Sigmoid colon (tissue), 4 donors: Measurements from ENCODE around the gene CCDC136.

Source experiments
- CTCF ChIP-seq, 4 experiments: fragments of 450-650 bp in 3 of 4; fragments of 200-600 bp in 1 of 4; IDR thresholded peaks; one replicate each; pipeline ENCODE4 v1.5.1; 2016 to 2019; ENCODE audit warnings: antibody characterized with exemption in 4 of 4, mild to moderate bottlenecking in 3 of 4, moderate library complexity in 2 of 4
- POLR2A ChIP-seq, 2 donors: fragments of 450-650 bp; IDR thresholded peaks; one replicate each; pipeline ENCODE4 v1.6.1; 2016; ENCODE audit warnings: antibody characterized with exemption in 2 of 2, mild to moderate bottlenecking in 2 of 2, moderate library complexity in 2 of 2
- POLR2AphosphoS5 ChIP-seq, 4 donors: sonication (generic); formaldehyde crosslinking; IDR thresholded peaks; one replicate each; pipeline ENCODE4 v1.6.1; 2017; ENCODE audit warnings: antibody characterized with exemption in 4 of 4

GRCh38 chr7:128793181-128793547 is 1.4 kb downstream of the CCDC136 start:
- TF ChIP-seq CTCF (IDR thresholded peaks at IDR 0.05) = no peak
- no peak for TF ChIP-seq POLR2AphosphoS5 (IDR thresholded peaks at IDR 0.05)
- TF ChIP-seq POLR2A (IDR thresholded peaks at IDR 0.05) = no peak
